Vagina (tissue), 2 donors: Measurements from ENCODE around the gene TMC7. TPM values are rescaled to one million over a fixed set of nuclear protein-coding genes. Genes with fewer than 3 reads are reported as not detected.
A peak's percentile ranks its signal among the peaks of the same experiment; 100 is the strongest.

Experiments
- DNase-seq, 2 donors: peaks; one replicate each; pipeline ENCODE4 v3.0.0-alpha.2; 2017; ENCODE audit errors: extremely low spot score in 2 of 2
- H3K27ac ChIP-seq: fragments of 200-600 bp; sonication (generic); one replicate; pipeline ENCODE4 v1.5.1; 2019
- H3K27me3 ChIP-seq: fragments of 200-600 bp; sonication (generic); one replicate; pipeline ENCODE4 v1.5.1; 2019
- H3K36me3 ChIP-seq, 2 donors: fragments of 200-600 bp; sonication (generic); one replicate each; pipeline ENCODE4 v1.5.1; 2017 to 2019
- H3K4me1 ChIP-seq: fragments of 200-600 bp; sonication (generic); one replicate; pipeline ENCODE4 v1.5.1; 2019
- H3K4me3 ChIP-seq, 2 donors: fragments of 200-600 bp; sonication (generic); 1 replicate in 1 of 2; 2 replicates in 1 of 2; pipeline ENCODE4 v1.5.1; 2016 to 2019
- H3K9me3 ChIP-seq: fragments of 200-600 bp; sonication (generic); one replicate; pipeline ENCODE4 v1.5.1; 2019
- POLR2A ChIP-seq, 2 donors: fragments of 450-650 bp; IDR thresholded peaks; one replicate each; pipeline ENCODE4 v1.6.1; 2017; ENCODE audit warnings: antibody characterized with exemption in 2 of 2, mild to moderate bottlenecking in 2 of 2, moderate library complexity in 2 of 2
- POLR2AphosphoS5 ChIP-seq, 2 donors: sonication (generic); formaldehyde crosslinking; IDR thresholded peaks; one replicate each; pipeline ENCODE4 v1.9.0; 2017; ENCODE audit warnings: antibody characterized with exemption in 2 of 2, mild to moderate bottlenecking in 2 of 2, low read depth in 1 of 2; ENCODE audit not compliant: insufficient read depth in 1 of 2
- intact Hi-C: fragments of 100-400 bp; cut with DNase I; formaldehyde crosslinking; loops from one replicate; pipeline ENCODE4 v1.15.1; 2023
- total RNA-seq: library from RNA; depleted of rRNA; stranded (reverse); fragments of >200 nt; gene quantifications from one replicate; pipeline ENCODE4 v1.2.3, GENCODE V29; 2016
- TF ChIP-seq, protein P1 (sequence below), 3 experiments: fragments of 450-650 bp in 2 of 3; fragments of 200-600 bp in 1 of 3; sonication (generic) in 1 of 3; IDR thresholded peaks; one replicate each; pipeline ENCODE4 v1.5.1; 2017 to 2019; ENCODE audit warnings: antibody characterized with exemption in 3 of 3, mild to moderate bottlenecking in 2 of 3, moderate library complexity in 2 of 3

Gene TMC7
- total RNA-seq, 1 donor from 2014 or later: 1.7 TPM

DNA sequence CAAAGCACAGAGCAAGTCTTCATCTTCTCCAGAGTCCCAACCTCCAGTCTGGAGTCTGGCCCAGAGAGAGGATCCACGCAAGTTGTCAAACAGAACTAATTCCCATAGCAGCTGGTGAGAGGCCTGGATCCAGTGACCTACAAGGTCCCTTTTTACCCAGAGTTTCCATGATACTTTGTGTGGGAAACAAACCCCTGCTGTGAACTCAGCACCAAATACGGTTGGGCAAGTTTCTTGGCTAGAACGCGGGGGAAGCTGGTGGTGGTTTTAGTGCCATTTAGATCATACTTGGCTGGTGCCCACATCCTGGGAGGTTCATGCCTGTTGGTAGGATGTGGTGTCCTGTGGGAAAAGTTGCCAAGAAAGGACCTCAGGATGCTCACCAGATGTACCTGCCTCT, 18.1 kb downstream of the TMC7 start:
- Histone ChIP-seq H3K36me3 (no peaks in the 10 kb centered on the region), H3K4me1 (peaks cover 12% of the 10 kb centered on the region), H3K27ac (peak overlapping the region; percentile 52), H3K4me3 (no peak overlapping the region), H3K9me3 (no peaks in the 10 kb centered on the region), H3K27me3 (no peaks in the 10 kb centered on the region)
- intact Hi-C loops: no loop called here
- TF ChIP-seq POLR2AphosphoS5 (IDR thresholded peaks at IDR 0.05; ENCODE audit: insufficient read depth in 1 of 2, low read depth in 1 of 2): no peak
- TF ChIP-seq POLR2A (IDR thresholded peaks at IDR 0.05): no peak
- TF ChIP-seq, protein P1, sequence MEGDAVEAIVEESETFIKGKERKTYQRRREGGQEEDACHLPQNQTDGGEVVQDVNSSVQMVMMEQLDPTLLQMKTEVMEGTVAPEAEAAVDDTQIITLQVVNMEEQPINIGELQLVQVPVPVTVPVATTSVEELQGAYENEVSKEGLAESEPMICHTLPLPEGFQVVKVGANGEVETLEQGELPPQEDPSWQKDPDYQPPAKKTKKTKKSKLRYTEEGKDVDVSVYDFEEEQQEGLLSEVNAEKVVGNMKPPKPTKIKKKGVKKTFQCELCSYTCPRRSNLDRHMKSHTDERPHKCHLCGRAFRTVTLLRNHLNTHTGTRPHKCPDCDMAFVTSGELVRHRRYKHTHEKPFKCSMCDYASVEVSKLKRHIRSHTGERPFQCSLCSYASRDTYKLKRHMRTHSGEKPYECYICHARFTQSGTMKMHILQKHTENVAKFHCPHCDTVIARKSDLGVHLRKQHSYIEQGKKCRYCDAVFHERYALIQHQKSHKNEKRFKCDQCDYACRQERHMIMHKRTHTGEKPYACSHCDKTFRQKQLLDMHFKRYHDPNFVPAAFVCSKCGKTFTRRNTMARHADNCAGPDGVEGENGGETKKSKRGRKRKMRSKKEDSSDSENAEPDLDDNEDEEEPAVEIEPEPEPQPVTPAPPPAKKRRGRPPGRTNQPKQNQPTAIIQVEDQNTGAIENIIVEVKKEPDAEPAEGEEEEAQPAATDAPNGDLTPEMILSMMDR (IDR thresholded peaks at IDR 0.05): no peak
- DNase-seq: no peak

DNA sequence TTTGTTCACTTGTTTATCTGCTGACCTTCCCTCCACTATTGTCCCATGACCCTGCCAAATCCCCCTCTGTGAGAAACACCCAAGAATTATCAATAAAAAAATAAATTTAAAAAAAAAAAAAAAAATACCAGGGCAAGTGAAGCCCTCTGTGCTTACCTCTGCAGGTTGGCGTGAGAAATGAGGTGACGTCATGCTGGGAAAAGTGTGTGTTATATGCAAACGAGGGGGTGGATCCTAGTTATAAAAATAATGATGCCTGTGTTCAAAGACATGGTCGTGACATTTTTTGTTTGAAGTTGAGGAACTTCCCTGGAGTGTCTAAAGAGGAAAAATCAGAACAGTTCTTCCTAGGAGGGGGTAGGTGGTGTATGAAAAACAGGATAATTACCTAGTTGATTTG, 20.2 kb downstream of the TMC7 start:
- Histone ChIP-seq H3K4me3 (no peak overlapping the region), H3K9me3 (no peaks in the 10 kb centered on the region), H3K36me3 (no peaks in the 10 kb centered on the region), H3K4me1 (peaks cover 19% of the 10 kb centered on the region), H3K27ac (no peak overlapping the region), H3K27me3 (no peaks in the 10 kb centered on the region)
- DNase-seq: no peak
- intact Hi-C loops: no loop called here
- TF ChIP-seq, protein P1 (IDR thresholded peaks at IDR 0.05): no peak
- no peak for TF ChIP-seq POLR2AphosphoS5 (IDR thresholded peaks at IDR 0.05; ENCODE audit: insufficient read depth in 1 of 2, low read depth in 1 of 2)
- TF ChIP-seq POLR2A (IDR thresholded peaks at IDR 0.05): no peak

DNA sequence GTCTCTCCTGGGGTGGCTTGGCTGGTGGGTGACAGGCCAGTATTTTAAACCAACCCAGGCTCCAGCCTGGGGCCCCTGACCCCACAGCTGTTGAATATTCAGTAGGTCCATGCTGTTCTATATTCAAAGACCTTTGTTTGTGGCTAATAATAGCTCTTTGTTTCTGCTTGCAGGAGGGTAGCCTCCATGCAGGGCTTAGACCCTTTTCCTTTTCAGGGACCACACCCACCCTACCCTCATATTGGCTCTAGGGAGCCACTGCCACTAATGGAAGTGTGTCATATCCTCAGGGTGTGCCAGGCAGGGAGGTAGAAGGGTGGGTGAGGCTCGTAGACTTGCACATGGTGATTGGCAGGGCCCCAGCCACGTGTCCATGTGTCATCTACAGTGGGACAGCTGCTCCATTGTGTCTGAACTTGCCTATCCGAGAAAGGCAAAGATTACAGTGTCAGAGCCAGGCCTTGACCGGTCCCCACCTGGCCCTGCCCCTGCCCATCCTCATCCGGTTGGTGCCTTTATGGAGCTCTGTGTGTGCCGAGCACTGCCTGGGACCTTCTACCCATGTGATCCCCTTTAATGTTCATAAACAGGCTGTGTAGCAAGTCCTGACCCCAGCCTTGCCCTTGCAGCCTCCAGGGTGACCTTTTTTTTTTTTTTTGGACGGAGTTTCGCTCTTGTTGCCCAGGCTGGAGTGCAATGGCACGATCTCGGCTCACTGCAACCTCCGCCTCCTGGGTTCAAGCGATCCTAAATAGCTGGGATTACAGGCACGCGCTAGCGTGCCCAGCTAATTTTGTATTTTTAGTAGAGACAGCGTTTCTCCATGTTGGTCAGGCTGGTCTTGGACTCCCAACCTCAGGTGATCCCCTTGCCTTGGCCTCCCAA, 22.1 kb downstream of the TMC7 start:
- Histone ChIP-seq H3K36me3 (no peaks in the 10 kb centered on the region), H3K9me3 (no peaks in the 10 kb centered on the region), H3K4me3 (no peak overlapping the region), H3K27ac (peak overlapping the region; percentile 20), H3K4me1 (peaks cover 19% of the 10 kb centered on the region), H3K27me3 (no peaks in the 10 kb centered on the region)
- TF ChIP-seq POLR2A (IDR thresholded peaks at IDR 0.05) (no peak), POLR2AphosphoS5 (IDR thresholded peaks at IDR 0.05; ENCODE audit: insufficient read depth in 1 of 2, low read depth in 1 of 2) (peak; percentile 34 to 69)
- DNase-seq: no peak
- intact Hi-C loops: no loop called here

DNA sequence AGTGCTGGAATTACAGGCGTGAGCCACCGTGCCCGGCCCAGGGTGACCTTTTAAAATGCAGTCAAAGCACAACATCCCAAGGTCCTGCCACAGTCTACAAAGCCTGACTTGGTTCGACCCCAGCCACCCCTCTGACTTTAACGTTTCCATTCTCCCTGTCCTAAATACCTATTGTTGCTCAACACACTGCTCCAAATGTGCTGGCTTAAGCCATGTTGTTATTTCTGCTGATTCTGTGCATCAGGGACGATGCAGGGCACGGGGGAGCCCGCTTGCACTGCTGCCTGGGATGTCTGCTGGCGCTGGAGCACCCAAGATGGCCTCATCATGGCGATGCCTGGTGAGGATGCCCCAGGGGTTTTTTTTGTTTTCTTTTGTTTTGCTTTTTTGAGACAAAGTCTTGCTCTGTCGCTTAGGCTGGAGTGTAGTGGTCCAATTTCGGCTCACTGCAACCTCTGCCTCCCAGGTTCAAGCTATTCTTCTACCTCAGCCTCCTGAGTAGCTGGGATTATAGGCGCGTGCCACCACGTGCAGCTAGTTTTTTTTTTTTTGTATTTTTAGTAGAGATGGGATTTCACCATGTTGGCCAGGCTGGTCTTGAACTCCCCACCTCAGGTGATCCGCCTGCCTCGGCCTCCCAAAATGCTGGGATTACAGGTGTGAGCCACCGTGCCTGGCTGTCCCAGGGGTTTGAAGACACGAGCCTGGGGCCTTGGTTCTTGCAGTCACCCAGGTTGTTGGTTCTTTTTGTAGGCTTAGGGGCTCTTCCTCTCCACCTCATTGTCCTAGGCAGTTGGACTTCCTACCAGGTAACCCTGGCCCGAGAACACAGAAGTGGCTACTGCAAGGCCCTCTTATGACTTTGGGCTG, 22.9 kb downstream of the TMC7 start:
- intact Hi-C loops: no loop called here
- H3K9me3 ChIP-seq: no peaks in the 10 kb centered on the region
- H3K4me3 ChIP-seq: no peak overlapping the region
- no peak for TF ChIP-seq POLR2AphosphoS5 (IDR thresholded peaks at IDR 0.05; ENCODE audit: insufficient read depth in 1 of 2, low read depth in 1 of 2)
- H3K27ac ChIP-seq: no peak overlapping the region
- H3K4me1 ChIP-seq: peaks cover 19% of the 10 kb centered on the region
- H3K36me3 ChIP-seq: no peaks in the 10 kb centered on the region
- no peaks in the 10 kb centered on the region for H3K27me3 ChIP-seq
- no peak for DNase-seq

DNA sequence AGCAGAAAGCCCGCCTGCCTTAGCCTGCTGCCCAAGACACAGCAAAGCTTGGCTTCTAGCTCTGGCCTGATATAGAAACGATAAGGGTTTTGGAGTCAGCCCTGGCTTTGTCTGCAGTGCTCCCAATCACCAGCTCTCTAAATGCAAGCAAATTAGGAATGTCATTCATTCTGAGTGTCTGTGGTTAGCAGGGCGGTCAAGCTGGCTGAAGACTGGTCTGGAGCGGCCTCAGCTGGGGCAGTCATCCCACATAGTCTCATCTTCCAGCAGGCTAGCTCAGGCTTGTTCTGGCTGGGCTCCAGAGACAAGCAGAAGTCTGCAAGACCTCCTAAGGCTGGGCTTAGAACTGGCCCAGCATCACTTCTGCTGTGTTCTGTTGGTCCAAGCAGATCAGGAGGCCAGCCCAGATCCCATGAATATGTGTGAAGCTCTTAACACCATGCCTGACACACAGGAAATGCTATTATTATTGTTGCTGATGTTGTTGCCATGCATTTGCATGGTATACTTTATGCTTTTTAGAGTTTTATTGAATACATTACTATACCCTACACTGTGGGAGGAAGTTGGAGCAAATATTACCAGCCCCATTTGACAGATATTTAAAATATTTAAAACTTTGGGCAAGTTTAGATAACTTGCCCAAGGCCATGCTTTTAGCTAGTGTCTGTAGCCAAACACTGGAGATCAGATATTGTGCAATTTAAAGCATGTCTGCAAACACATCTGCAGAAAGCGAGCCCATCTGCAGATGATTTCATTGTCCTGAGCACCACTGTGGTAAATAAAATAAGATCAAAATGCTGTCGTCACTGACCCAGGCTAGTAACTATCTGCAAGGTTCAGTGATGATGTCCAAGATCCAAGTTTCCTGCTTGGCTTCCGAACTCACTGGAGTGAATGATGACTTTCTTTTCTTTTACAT, 24.8 kb downstream of the TMC7 start:
- Histone ChIP-seq H3K27me3 (no peaks in the 10 kb centered on the region), H3K36me3 (no peaks in the 10 kb centered on the region), H3K9me3 (no peaks in the 10 kb centered on the region), H3K4me1 (peaks cover 19% of the 10 kb centered on the region), H3K27ac (no peak overlapping the region), H3K4me3 (no peak overlapping the region)
- no peak for DNase-seq
- TF ChIP-seq POLR2A (IDR thresholded peaks at IDR 0.05) (no peak), POLR2AphosphoS5 (IDR thresholded peaks at IDR 0.05; ENCODE audit: insufficient read depth in 1 of 2, low read depth in 1 of 2) (no peak)
- TF ChIP-seq, protein P1 (IDR thresholded peaks at IDR 0.05): no peak
- intact Hi-C loops: no loop called here
